ENCODE measurements around the gene FCN3. TPM values are rescaled to one million over a fixed set of nuclear protein-coding genes. Genes with fewer than 3 reads are reported as not detected.

FCN3 gene
- total RNA-seq, 1 experiment from 2014 or later = not detected

DNA sequence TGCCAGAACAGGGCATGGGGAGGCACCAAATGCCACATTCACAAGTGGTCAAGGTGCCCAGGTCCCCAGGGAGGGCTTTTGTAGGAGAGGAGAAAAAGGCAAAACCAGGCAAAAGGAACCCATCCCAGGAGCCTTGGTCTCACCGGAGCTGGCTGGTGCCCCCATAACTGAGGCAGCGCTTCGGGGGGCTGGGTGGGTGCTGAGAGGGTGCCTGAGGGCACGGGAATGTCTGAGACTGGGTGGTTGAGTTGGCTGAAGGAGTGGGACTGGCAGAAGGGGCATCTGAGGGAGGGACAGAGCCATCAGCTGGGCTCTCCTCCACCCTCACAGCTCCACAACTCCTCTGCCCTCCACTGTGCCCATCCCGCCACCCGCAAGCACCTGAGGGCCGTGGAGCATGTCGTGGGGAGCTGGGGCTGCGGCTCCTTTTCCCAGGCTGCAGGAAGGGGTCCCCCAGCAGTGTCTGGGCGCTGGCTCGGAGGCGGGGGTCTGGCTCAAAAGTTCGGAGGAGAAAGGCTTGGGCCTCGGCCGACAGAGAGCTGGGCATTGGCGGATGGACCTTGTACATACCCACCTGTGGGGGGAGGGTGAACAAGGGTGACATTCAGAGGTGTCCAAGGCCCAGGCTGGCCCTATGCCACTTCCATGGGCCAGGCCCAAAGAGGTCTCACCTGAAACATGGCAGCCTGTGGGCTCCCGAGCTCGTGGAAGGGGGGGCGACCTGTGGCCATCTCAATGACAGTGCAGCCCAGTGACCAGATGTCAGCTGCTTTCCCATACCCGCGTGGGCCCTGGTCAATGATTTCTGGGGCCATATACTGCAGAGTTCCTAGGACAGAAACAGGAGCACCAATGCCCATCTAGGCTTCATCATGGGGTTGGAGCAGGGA lies 16.3 kb downstream of the FCN3 start:
- no peak for DNase-seq (ENCODE audit: low spot score)

DNA sequence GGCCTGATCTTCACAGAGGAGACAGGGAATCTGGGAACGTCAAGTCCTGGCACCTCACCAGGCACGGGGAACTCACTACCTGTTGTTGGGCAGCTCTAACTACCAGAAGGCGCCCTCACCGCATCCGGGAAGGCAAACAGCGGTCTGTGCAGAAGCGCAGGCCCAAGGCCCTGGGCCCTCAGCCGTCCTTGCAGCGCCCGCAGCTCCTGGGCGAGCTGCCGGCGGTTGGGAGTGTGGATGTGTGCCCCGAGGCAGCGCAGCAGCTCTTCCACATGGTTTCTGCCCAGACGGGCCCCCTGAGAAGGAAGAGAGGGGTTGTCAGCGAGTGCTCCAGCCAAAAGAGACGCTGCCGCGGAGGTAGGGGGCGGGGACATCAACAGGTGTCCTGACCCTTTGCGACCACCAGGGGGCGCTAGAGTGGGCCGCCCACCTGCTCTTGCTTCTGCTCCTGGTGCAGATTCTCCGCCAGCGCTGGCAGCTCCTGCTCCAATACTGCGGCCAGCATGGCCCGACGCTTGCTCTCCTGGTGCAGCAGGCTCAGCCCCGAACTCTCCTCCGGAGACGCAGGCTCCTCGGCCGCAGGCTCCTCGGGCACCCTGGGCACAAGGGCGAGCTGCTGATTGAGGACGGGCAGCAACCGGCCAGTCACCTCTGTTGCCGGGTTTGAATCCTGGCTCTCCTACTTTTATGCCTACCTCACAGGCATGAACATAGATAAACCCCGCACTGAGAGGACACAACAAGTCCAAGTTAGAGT lies 17.2 kb downstream of the FCN3 start:
- DNase-seq (ENCODE audit: low spot score) = no peak

DNA sequence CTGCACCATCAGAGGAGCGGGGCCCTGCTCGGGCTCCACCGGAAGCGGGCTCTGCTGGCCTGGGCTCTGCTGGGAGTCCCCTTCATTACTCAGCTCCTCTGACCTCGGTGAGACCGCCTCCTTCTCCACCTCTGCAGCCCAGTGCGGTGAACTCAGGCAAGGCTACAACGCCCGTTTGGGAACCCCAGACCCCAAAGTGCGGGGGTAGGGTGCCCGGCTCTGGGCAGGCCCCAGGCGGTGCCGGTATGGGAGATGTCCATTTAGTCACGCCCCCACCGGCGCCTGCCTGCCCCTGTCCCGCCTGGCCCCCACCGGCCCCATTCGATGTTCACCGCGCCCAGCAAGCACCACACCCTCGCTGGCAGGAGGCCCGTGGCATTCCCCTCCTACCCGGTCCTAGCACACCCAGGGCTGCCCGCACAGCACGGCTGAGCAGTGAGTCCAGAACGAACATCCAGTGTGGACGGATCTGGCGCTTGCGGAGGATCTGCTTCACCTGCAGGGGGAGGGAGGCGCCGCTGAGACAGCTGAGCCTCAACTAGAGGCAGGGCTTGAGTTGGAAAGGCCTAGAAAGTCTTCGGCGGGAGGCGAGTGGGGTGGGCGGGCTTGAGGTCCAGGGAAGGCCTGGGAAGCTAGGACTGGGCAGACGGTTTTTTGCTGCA lies 17.9 kb downstream of the FCN3 start:
- no peak for DNase-seq (ENCODE audit: low spot score)

DNA sequence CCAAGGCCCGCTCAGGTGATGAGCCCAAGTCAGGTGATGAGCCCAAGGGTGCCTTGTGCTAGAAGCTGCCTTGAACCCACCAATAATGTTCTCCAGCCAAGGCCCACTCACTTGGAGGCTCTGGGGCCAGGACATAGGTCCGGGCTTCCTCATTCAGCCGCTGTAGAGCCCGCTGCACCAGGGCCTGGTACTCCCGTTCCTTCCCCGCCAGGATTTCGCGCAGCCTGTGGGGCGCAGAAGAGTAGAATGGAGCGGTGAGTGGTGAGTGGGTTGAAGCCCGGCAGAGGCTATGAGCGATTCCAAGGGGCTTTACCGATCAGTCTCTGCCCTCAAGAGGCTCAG lies 18.4 kb downstream of the FCN3 start:
- no peak for DNase-seq (ENCODE audit: low spot score)

DNA sequence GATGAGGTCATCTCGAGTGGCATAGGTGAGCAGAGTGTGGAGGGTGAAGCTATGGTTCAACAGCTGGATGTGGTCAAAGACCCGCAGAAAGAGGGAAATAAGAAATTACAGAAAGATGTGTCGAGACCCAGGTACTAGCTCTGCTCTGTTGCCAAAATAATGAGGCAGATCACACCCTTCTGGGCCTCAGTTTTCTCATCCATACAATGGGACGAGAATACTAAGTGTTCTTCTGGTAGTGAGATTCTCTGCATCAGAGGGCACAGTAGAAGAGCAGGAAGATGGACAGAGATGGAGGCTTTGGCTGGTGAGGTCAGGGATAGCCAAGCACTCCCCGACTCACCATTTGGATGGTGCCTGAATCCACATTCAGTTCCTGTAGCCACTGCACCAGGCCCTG lies 18.9 kb downstream of the FCN3 start:
- no peak for DNase-seq (ENCODE audit: low spot score)

DNA sequence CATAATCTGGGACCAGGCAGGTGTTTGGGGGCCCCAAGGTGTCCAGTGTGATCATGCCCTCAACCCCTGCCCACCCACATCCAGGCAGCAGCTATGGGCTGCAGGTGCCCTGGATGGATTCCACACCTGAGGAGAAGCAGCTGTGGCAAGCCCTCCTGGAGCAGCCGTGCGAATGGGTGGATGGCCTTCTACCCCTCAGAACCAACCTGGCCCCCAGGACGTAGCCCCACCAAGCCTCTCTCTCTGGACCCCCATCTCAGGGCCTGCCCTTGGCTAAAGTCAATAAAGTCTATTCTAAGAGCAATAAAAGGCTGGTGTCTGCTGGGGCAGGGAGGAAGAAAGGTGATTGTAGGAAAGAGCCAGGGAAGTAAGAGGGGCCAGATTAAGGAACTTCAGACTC lies 21.0 kb downstream of the FCN3 start:
- DNase-seq (ENCODE audit: low spot score) = no peak

DNA sequence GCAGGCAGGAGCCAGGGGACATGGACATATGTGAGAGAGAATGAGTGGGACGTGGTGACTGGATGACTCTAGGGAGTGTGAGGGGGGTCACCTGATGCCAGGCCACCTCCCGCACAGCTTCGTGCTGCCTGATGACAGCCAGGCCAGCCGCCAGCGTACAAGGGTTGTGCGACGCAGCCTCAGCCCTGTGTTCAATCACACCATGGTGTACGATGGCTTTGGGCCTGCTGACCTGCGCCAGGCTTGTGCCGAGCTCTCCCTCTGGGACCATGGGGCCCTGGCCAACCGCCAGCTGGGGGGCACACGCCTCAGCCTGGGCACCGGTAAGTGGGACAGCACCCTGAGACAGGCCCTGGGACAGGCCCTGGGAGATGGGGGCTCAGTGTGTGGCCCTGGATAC lies 21.5 kb downstream of the FCN3 start:
- DNase-seq (ENCODE audit: low spot score) = no peak

DNA sequence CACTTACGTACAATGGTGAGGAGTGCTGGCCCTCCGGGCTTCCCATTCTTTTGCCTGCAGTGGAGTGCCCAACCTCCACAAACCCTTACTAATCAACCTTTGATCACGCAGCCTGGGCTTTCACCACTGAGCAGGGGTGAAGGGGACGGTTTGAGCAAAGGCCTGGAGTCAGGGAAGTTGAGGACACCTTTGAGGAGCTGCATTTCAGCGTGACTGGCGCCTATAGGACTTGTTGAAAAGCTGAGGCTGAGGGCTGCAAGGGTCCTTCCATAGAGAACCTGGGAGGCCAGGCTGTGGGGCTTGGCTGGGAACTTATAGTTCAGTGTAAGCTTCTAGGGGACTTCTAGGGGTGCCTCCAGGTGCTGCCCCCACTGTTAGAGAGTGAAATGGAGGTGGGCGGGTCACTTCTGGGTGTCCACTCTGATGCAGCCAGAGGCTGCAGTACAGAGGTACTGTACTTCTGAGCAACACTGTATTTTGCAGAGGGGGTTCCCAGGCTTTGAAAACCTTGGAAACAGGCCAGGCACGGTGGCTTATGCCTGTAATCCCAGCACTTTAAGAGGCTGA lies 23.0 kb downstream of the FCN3 start:
- no peak for DNase-seq (ENCODE audit: low spot score)

DNA sequence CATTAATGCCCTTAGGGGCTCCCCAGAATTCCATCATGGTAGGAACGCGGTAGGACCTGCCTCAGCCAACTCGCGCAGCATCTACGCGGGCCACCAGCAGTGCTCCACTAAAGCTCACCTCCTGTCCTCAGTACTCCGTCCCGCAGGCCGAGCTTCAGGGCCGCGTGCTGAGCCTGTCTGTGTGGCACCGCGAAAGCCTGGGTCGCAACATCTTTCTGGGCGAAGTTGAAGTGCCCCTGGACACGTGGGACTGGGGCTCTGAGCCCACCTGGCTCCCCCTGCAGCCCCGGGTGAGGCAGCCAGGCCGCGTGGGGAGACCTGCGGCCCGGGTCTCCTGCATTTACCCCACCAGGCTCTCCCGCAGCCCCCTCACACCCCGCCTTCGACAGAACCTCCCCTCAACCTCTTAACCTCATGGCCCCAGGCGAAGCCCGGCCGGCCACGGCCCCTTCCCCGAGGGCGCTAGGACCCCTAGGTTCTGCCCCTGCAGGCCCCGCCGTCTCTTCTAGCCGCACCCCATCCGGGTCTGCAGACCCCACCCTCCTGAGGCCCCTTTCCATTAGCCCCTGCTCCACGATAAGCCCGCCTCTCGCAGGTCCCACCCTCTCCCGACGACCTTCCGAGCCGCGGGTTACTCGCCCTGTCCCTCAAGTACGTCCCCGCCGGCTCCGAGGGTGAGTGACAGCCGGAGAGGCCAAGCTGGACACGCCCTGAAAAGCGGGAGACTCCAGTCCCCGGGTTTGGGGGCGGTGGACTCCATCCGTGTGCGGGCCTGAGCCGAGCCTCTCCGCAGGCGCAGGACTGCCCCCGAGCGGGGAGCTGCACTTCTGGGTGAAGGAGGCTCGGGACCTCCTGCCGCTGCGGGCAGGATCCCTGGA lies 23.7 kb downstream of the FCN3 start:
- DNase-seq (ENCODE audit: low spot score) = no peak

DNA sequence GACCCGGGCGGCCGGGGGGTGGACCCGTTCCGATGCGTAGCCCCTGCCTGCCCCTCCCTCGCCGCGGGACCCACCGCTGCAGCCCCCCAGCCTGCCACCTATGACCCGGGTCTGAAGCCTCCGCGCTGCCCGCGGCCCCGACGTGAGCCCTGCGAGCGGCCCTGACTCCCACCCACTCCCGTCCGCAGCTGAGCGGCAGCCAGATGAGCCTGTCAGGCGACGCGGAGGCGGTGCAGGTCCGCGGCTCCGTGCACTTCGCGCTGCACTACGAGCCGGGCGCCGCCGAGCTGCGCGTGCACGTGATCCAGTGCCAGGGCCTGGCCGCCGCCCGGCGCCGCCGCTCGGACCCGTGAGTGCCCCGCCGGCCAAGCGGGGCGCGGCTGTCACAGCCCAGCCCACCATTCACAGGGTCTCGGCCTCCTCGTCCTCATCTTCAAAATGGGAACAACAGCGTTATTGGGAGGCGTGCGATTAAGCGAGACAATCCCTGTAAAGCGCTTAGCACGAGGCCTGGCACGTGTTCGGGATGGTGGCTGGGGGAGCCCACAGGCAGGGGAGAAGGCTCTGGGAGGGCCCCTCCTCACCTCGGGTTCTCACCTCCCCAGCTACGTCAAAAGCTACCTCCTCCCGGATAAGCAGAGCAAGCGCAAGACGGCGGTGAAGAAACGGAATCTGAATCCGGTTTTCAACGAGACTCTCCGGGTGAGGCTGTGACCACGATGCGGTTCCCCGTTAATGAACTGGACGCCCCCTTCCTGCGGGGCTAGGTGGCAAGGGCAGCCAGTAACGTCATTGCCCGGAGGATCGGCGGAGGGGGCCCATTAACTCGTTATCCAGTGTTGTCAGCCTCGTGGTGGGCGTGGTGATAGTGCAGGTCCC lies 24.6 kb downstream of the FCN3 start:
- DNase-seq (ENCODE audit: low spot score) = no peak

DNA sequence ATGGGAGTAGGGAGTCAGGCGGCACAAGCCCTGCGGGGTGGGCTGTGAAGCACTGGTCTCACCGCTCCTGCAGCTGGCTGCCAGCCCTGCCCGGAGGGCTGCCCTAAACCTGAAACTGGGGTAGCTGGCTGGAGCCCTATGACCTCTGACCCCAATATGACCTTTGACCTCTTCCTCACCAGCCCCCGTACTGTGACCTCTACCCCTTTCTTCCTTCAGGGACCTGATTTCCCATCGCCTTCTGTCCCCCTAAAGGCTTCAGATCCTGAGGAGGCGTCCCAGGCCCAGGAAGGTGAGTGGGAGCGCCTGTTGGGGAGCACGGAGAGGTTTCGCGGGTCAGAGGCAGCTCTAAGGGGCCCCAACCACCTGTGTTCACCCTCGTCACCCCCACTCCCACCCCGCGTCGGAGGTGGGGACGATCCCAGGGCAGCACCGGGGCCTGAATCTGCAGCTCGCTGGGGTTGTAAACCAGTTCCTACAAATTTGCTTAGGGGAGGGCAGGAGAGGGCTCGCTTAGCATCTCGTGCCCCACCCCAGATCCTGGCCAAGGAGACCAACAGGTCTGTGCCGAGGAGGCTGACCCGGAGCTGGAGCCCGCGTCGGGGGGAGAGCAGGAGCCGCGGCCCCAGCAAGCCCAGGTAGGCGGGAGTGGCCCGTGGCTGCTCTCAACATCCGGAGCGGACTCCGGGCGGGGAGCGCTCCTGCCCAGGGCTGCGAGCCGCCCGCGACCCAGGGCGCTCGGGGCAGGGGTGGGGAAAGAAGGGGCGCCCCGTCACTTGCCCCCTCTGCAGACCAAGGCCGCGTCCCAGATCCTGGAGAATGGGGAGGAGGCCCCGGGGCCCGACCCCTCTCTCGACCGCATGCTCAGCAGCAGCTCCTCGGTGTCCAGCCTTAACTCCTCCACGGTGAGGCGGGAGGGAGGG lies 25.5 kb downstream of the FCN3 start:
- no peak for DNase-seq (ENCODE audit: low spot score)

DNA sequence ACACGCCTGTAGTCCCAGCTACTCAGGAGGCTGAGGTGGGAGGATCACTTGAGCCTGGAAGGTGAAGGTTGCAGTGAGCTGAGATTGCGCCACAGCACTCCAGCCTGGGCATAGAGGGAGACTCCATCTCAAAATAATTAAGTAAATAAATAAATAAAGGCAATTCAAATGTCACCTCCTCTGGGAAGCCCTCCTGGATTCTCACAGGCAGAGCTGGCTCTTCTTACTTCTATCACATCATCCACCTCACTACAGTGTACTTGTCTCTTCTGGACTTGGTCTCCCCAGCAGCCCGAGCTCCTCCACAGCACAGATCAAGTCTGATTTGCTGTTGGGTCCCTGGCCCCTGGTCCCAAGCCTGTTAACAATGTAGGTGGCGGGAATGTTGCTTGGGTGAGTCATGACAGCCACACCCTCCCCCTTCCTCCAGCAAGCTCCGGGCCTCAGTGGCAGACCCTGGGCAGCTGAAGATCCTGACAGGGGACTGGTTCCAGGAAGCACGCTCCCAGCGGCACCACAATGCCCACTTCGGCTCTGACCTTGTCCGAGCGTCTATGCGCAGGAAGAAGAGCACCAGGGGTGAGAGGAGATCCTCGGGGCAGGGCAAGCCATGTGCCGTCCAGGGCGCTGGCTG lies 27.5 kb downstream of the FCN3 start:
- DNase-seq (ENCODE audit: low spot score) = no peak

DNA sequence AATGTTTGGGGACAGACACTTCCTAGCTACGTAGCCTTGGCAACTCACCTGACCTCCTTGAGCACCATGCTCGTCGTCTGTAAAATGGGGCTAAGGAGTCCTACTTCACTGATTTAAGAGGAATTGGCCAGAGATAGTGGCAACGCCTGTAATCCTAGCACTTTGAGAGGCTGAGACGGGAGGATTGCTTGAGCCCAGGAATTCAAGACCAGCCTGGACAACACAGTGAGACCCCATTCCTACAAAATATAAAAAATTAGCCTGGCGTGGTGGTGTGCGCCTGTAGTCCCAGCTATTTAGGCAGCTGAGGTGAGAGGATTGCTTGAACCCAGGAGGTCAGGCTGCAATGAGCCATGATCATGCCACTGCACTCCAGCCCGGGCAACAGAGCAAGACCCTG lies 28.3 kb downstream of the FCN3 start:
- DNase-seq (ENCODE audit: low spot score) = no peak

DNA sequence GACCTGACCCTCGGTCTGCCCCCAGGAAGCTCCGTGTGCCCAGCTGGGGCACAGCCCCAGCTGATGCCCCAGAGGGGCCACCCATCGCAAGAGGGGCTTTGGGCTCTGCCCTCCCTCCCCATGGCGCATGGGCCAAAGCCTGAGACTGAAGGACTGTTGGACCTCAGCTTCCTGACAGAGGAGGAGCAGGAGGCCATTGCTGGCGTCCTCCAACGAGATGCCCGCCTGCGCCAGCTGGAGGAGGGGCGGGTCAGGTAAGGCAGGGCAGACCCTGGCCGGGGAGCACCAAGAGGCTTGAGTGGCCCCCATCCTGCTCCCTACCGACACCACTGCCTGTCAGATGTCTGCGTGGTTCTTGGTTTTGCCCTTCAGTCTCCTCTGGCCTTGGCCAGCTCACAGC lies 29.4 kb downstream of the FCN3 start:
- no peak for DNase-seq (ENCODE audit: low spot score)

DNA sequence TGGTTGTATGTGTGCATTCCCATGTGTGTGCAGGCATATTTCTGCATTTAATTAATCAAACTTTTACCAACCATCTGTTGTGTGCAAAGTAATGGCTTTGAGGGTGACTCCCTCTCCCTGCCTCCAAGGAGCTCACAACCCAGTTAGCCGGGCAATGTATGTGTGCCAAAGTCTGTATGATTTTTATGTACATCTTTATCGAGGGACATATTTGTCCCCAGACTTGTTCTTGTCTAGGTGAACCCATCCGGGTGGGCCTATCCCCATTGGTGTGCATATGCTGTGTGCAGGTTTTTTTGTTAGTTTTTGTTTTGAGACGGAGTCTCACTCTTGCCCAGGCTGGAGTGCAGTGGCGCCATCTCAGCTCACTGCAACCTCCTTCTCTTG lies 31.0 kb downstream of the FCN3 start:
- no peak for DNase-seq (ENCODE audit: low spot score)

DNA sequence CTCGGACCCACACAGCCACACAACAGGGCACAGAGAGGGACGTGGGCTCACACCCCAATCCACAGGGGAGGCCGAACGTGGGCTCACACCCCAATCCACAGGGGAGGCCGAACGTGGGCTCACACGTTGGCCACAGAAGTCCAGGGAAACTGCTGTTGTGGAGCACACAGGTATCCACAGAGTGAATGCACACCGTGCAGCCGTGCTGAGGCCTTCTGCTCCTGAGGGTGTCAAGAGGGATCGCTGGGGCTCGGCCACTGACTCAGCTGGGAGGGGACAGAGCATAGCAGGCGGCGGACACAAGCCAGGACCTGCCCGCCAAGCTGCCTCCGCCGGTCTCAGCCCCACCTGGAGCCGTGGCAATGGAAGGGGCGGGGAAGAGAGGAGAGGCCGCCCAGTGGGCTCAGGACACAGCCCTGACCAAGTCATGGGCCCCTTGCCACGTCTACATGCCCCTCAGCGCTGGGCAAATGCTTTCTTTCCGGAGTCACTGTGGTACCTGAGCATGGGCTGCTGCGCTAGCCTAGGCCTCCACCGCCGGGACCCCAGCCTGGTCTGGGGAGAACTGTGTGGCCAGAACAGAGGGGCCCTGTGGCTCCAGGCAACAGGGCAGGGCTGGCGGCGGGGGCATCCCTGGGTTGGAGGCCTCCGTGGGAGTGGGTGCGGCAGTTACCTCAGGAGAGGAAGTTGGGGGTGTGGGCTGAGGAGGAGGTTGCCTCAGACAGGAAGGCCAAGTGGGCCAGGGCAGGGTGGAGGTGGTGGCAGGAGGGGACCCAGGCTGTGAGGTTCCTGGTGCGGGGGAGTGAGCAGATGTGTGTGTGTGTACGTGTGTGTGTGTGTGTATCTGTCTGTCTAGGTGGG lies 31.6 kb downstream of the FCN3 start:
- no peak for DNase-seq (ENCODE audit: low spot score)

DNA sequence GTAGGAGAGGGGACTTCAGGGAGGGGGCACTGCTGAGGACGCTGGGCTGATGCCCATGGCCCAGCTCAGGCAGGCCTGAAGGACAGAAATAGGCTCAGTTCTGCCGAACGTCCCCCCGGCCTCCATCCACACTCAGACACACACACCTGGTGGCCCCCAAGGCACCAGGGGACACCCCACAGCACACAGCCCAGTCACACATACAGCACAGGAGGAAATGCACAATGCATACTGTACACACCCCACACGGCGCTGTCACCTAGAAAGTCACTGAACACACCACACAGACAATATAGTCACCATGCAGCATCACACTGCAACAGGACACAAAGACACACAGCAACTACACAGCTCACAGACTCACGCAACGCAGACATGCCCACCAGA lies 32.2 kb downstream of the FCN3 start:
- no peak for DNase-seq (ENCODE audit: low spot score)
